ENCODE data around the gene LAMC3. TPM values are rescaled to one million over a fixed set of nuclear protein-coding genes. Genes with fewer than 3 reads are reported as not detected.

LAMC3 gene
- polyA plus RNA-seq, 1 experiment, result 0.01 TPM

DNA sequence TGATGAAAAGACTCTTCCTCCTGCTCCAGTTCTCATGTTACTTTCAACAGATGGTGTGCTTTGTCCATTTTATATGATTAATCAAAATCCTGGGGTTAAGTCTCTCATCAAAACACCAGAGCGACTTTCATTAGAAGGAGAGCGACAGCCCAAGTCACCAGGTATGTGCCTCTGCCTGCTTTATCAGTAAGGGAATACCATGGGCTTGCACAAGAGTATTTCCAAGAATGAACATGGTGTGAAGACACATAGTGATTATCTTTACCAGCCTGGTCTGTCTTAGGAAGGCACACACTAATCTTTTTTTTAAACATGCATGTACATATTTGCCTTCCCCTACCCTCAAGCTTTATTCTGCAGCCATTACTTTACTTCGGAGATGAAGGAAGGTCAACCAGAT is 131.6 kb downstream of the LAMC3 start:
- Histone ChIP-seq H3K27me3 (ENCODE audit: control insufficient read depth, insufficient read depth, low read length) (no peaks in the 10 kb centered on the region), H3K36me3 (ENCODE audit: control insufficient read depth, insufficient read depth, low read length) (peaks cover 26% of the 10 kb centered on the region), H3K4me3 (ENCODE audit: low read depth, low read length) (no peak overlapping the region)
- POLR2A ChIA-PET, result no interaction called here
- TF ChIP-seq, protein P1, sequence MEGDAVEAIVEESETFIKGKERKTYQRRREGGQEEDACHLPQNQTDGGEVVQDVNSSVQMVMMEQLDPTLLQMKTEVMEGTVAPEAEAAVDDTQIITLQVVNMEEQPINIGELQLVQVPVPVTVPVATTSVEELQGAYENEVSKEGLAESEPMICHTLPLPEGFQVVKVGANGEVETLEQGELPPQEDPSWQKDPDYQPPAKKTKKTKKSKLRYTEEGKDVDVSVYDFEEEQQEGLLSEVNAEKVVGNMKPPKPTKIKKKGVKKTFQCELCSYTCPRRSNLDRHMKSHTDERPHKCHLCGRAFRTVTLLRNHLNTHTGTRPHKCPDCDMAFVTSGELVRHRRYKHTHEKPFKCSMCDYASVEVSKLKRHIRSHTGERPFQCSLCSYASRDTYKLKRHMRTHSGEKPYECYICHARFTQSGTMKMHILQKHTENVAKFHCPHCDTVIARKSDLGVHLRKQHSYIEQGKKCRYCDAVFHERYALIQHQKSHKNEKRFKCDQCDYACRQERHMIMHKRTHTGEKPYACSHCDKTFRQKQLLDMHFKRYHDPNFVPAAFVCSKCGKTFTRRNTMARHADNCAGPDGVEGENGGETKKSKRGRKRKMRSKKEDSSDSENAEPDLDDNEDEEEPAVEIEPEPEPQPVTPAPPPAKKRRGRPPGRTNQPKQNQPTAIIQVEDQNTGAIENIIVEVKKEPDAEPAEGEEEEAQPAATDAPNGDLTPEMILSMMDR (IDR thresholded peaks at IDR 0.05; ENCODE audit: insufficient read depth, low read depth, low read length), result no peak
- no peak for DNase-seq (ENCODE audit: low read depth)
- CTCF ChIA-PET, result no interaction called here

DNA sequence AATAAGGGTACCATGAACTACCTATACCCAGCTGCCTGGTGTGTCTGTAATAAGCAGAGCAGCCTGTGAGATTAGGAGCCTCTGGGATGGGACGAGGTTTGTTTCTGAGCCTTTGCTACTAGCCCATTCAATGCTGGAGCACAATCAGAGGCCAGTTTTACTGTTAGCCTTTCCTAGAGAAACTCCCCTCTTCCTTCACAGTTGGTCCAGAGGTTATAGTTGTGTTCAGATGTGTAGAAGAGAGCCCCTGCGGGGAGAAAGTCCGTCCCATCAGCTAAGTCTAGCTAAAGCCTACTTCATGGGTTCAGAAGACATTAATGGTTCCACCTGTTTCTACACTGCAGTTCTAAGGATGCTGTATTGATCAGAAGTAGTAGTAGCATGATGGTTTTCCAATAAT is 133.2 kb downstream of the LAMC3 start:
- peaks cover 25% of the 10 kb centered on the region for H3K36me3 ChIP-seq (ENCODE audit: control insufficient read depth, insufficient read depth, low read length)
- ChIA-PET POLR2A (no interaction called here), CTCF (interaction anchor here (1.4 kb wide), 1 partner anchor 9 kb away, joined by 6 read pairs; no protein-coding TSS in a partner anchor)
- no peaks in the 10 kb centered on the region for H3K27me3 ChIP-seq (ENCODE audit: control insufficient read depth, insufficient read depth, low read length)
- no peak overlapping the region for H3K4me3 ChIP-seq (ENCODE audit: low read depth, low read length)
- TF ChIP-seq, protein P1 (IDR thresholded peaks at IDR 0.05; ENCODE audit: insufficient read depth, low read depth, low read length), result no peak
- no peak for DNase-seq (ENCODE audit: low read depth)

Small RNAs within 50 kb of the gene (small RNA-seq; reads per million reads assigned to genes)
- not detected for gene RF00322 (ENCODE audit: insufficient read length, low read depth, low replicate concordance)
- not detected for gene RNU6-881P (ENCODE audit: insufficient read length, low read depth, low replicate concordance)

Other genes with a start within 250 kb of the LAMC3 start
- 26.1 and 30.4 TPM in 2 replicates for gene ABL1, start 173.9 kb upstream of the LAMC3 start, polyA plus RNA-seq (2011; rRNA removed)
- not detected in 2 replicates for gene QRFP, start 112.4 kb upstream of the LAMC3 start, polyA plus RNA-seq (2011; rRNA removed)
- 1.2 and 1.4 TPM in 2 replicates for gene FIBCD1, start 69.9 kb upstream of the LAMC3 start, polyA plus RNA-seq (2011; rRNA removed)
- gene AIF1L, start 87.4 kb downstream of the LAMC3 start, polyA plus RNA-seq (2011; rRNA removed), result 0.05 TPM in 1 of 2 replicates, not detected in the other
- gene NUP214, start 116.4 kb downstream of the LAMC3 start, polyA plus RNA-seq (2011; rRNA removed), result 6.3 and 7.6 TPM in 2 replicates